HG03457 (cell line): ENCODE results near the gene SSX4.
"Not testable (repeated sequence)": the region's sequence is repeated elsewhere in the genome, so short reads cannot be mapped to it uniquely, and the experiment has no call there.

Experiments used
- ATAC-seq: cut with Tn5 transposase; IDR thresholded peaks from one replicate; pipeline ENCODE4 v1.9.1; 2021; ENCODE audit warnings: moderate number of reproducible peaks; ENCODE audit not compliant: unreplicated experiment

The SSX4 gene, protein sequence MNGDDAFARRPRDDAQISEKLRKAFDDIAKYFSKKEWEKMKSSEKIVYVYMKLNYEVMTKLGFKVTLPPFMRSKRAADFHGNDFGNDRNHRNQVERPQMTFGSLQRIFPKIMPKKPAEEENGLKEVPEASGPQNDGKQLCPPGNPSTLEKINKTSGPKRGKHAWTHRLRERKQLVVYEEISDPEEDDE

GRCh38 chrX:48383239-48383638 is at the start of gene SSX4:
TSS of gene SSX4 (plus strand) at chrX:48383539. CDS start at chrX:48384054, 515 bp downstream.
- ATAC-seq = not testable (repeated sequence)

DNA sequence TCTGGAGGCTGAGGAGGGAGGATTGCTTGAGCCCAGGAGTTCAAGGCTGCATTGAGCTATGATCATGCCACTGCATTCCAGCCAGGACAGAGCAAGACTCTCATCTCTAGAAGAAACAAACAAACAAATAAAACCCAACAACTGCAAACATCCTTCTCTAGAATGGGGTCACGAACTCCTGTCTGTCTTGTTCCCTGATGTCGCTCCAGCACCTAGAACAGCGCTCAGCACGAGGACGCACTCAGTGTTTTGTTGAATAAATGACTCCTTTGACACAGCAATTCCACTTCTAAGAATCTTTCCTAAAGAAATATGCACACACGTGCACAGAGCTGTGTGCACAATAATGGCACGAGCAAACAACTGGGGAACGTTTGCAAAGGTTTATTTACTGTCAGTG is 37.3 kb upstream of the SSX4 start:
- not testable (repeated sequence) for ATAC-seq

GRCh38 chrX:48356315-48357094 is 26.8 kb upstream of the SSX4 start, which contains the start of gene SSX3:
TSS of gene SSX3 (minus strand) at chrX:48356703. CDS start at chrX:48355249, 1,454 bp downstream.
- not testable (repeated sequence) for ATAC-seq

GRCh38 chrX:48357681-48358080 is 25.7 kb upstream of the SSX4 start:
- no peak for ATAC-seq

- not testable (repeated sequence) for ATAC-seq
Observed at GRCh38 chrX:48359281-48359680, 24.1 kb upstream of the SSX4 start.

DNA sequence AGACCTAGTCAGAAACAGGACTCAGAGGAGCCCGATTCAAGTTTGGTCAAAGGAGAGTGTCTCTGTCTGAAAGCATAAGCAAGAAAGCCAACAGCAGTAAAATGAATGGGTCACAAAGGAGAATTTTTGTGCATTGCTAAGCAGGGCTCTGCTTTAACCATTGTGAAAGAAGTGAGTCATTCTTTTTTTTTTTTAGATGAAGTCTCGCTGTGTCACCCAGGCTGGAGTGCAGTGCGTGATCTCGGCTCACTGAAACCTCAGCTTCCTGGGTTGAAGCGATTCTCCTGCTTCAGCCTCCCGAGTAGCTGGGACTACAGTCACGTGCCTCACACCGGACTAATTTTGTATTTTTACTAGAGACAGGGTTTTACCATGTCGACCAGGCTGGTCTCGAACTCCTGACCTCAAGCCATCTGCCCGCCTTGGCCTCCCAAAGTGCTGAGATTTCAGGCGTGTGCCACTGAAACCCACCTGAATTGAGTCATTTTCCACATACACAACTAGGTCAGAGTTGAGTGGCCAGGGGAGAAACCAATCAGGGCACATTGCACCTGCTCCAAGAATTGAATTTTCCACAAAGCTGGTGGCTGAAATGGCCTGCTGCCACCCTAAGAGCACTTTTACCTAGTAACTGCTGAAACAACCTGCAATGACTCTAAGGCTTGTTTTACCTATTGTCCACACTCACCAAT is 15.5 kb upstream of the SSX4 start:
- not testable (repeated sequence) for ATAC-seq

DNA sequence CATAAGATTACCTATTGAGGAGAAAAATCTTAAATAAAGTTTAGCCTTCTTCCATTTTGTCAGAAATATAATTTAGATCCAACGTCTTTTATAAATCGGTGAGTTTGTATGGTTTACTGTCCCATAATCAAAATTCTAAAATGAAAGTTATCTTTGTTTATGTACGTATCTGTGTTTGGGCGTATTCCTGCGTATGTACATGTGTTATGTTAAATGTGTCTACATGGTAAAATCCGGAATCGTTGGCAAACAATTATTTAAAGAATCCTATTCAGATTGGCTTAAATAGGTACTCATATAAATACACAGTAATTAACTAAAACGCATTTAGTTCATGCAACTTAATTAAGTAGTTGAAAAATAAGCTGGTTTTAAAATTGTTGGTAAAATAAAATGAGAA is 12.9 kb upstream of the SSX4 start:
- not testable (repeated sequence) for ATAC-seq

GRCh38 chrX:48396931-48397330 is 13.6 kb downstream of the SSX4 start:
- ATAC-seq = not testable (repeated sequence)

- not testable (repeated sequence) for ATAC-seq
Observed at GRCh38 chrX:48397825-48398224, 14.5 kb downstream of the SSX4 start.

DNA sequence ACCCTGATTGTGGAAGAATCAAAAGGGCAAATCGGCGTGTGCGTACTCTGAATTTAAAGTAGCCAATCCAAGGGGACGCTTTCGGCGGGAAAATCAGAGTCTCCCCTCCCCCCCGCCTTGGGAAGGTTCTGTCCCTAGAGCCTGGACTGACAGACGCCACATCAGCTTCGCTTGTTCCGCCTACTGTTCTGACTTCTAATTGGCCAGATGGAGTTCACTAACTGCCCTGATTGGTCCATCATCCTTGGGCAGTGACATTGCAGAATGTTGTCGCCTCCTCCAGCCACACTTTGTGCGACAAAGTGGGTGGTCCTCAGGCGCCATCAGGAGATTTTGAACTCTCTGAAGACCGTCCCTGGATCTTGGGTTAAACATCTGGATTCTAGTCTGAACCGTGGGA is 28.5 kb downstream of the SSX4 start, which contains the start of gene SSX4B:
SSX4B (minus strand) TSS at position 101 of the 400 bp plus-strand sequence. CDS start 588 bp downstream, outside the sequence.
- not testable (repeated sequence) for ATAC-seq

- not testable (repeated sequence) for ATAC-seq
Observed at GRCh38 chrX:48427027-48427716, 43.8 kb downstream of the SSX4 start.

DNA sequence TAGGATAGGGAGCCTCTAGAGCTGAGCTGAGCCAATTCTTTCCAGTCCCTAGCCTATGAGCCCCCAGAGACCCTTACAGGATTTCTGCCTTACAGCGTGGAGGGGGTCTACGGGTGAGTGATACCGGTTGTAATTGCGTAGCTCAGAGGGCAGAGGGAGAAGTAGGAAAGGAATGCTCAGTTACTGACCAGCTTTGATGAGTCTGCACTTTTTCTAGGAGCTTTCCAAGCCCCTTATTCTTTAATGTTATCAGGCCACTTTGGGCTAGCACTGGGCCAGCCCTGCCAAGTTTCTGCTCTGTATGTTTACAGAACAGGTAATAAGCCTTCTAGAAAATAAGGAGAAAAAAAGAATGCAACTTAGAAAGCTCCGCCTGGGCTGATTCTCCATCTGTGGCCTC is 46.3 kb downstream of the SSX4 start:
- ATAC-seq = not testable (repeated sequence)

DNA sequence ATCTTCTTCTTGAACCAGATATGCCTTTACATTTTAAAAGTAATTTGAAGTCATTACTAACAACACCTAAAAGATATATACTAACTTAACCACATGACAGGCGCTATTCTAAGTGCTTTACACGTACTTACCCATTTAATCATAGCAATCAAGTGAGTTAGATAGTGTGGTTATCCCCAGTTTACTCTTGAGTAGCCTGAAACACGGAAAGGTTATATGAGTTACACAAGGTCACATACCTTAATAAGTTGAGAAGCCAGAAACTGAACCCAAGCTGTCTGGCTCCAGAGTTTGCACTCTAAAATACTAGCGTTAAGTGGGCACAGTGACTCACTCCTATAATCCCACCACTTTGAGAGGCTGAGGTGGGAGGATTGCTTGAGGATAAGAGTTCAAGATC is 46.8 kb downstream of the SSX4 start:
- not testable (repeated sequence) for ATAC-seq

DNA sequence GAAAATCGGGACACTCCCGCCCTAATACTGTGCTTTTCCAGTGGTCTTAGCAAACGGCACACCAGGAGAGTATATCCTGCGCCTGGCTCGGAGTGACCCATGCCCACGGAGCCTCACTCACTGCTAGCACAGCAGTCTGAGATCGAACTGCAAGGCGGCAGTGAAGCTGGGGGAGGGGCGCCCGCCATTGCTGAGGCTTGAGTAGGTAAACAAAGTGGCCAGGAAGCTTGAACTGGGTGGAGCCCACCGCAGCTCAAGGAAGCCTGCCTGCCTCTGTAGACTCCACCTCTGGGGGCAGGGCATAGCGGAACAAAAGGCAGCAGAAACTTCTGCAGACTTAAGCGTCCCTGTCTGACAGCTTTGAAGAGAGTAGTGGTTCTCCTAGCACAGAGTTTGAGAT is 50.4 kb downstream of the SSX4 start:
- not testable (repeated sequence) for ATAC-seq
